H7 (cell line): ENCODE data around the gene AKNA. TPM values are rescaled to one million over a fixed set of nuclear protein-coding genes. Genes with fewer than 3 reads are reported as not detected.

Source experiments
- DNase-seq: peaks from one replicate; pipeline ENCODE4 v3.0.0; 2012
- H3K27me3 ChIP-seq: 2 replicates; pipeline ENCODE4 v1.6.0; 2011; ENCODE audit warnings: mild to moderate bottlenecking, low read length; ENCODE audit not compliant: control insufficient read depth, insufficient read depth
- H3K36me3 ChIP-seq: replicated peaks from 2 replicates; pipeline ENCODE4 v1.5.1; 2011; ENCODE audit warnings: low read length; ENCODE audit not compliant: control insufficient read depth, insufficient read depth
- H3K4me3 ChIP-seq: 2 replicates; pipeline ENCODE4 v1.5.1; 2011; ENCODE audit warnings: low read depth, mild to moderate bottlenecking, control low read depth, low read length, moderate library complexity; ENCODE audit not compliant: insufficient read depth
- total RNA-seq: library from RNA; depleted of rRNA; stranded (reverse); fragments of >200 nt; shearing (Covaris generic); gene quantifications from 2 replicates; pipeline ENCODE4 v1.2.3, GENCODE V29; 2014; rRNA removed

The AKNA gene
- total RNA-seq, 1 experiment from 2014 or later: 17.4 TPM

DNA sequence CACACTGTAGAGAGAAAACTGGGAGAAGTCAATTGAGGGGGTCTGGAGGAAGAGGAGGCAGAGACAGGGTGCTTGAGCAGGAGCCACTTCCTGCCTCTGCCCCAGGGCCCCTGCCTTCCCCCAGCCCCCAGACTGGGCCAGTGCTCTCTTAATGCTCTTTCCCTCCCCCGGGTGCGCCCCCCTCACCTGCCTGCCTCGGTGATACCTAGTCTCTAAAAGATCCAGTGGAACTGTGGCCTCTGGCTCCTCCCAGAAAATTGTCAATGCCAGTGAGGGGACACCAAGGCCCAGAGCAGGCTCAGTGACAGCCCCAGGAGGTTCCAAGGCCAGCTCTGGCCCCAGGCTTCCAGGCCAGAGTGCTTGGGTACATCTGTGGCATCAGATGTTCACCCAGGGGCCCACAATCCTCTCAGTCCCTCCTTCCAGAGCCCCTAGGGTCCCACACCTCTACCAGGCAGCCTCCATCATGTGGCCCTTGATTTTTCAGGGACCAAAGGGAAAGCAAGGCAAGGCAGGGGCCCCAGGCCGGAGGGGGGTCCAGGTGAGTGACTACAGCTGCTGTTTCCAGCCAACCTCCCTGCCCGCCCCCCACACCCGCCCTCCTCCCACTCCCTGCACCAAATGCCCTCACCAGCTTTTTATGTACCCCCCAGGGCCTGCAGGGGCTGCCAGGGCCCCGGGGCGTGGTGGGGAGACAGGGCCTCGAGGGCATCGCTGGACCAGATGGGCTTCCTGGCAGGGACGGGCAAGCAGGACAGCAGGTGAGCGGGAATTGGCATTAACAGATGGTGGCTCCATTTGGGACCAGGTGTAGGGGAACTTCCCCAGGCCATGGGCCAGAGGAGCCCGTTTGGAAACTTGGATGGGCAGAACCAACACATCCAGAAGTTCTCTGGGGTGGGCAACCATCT is 98.0 kb downstream of the AKNA start:
- Histone ChIP-seq H3K36me3 (peaks cover 3% of the 10 kb centered on the region), H3K27me3 (no peaks in the 10 kb centered on the region), H3K4me3 (no peak overlapping the region)
- DNase-seq: no peak

DNA sequence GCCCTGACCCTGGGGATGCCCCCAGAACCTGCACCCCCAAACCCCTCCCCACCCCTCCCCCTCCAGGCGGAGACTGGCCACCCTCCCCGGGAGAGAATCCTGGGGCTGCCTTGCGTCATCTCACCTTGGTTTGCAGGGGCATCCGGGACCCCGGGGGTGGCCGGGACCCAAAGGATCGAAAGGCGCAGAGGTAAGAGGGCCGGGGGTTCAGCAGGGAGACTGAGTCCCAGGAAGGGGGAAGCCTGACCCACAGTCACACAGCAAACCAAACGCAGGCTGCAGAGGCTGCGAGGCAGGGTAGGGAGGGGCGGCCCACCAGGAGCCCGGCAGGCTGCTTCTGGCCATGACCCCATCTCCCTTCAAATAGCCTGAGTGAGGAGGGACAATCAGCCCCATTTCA is 98.7 kb downstream of the AKNA start:
- no peaks in the 10 kb centered on the region for H3K27me3 ChIP-seq
- no peak for DNase-seq
- H3K36me3 ChIP-seq: peaks cover 3% of the 10 kb centered on the region
- no peak overlapping the region for H3K4me3 ChIP-seq

DNA sequence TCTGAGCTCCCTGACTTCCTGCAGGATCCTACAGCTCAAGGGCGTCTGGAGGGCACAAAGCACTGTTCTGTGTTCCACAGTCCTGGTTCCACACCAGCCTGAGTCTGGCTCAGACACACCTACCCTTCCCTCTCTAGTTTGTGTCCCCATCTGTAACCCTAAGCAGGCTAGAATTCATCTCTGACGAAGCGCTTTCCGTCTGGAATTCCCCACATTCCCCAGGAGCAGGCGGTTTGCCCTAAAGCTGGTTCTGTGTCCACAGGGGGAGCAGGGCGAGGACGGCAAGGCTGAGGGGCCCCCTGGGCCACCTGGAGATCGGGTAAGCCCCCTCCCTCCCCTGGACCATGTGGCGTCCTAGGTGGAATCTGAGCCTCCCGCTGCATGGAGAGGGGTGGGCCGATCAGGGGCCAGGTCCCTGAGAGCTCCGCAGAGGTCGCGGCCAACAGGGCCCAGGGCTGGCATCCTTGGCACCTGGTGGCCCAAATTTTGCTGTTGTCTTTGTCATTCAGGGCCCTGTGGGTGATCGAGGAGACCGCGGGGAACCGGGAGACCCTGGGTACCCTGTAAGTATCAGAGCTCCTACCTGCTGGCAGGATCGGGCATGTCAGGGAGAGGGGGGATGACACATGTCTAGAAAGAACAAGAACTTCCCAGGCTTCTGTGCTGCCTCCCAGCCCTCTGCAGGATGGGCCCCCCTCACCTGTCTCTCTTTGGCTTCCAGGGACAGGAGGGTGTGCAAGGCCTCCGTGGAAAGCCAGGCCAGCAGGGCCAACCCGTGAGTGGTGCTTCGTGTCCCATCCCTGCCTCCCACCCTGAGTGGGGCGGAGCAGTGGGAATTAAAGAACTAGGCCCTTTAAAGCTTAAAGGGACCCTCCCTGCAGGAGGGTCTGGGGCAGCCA is 99.3 kb downstream of the AKNA start:
- peak; percentile 89 for DNase-seq
- no peaks in the 10 kb centered on the region for H3K27me3 ChIP-seq
- peaks cover 3% of the 10 kb centered on the region for H3K36me3 ChIP-seq
- no peak overlapping the region for H3K4me3 ChIP-seq

DNA sequence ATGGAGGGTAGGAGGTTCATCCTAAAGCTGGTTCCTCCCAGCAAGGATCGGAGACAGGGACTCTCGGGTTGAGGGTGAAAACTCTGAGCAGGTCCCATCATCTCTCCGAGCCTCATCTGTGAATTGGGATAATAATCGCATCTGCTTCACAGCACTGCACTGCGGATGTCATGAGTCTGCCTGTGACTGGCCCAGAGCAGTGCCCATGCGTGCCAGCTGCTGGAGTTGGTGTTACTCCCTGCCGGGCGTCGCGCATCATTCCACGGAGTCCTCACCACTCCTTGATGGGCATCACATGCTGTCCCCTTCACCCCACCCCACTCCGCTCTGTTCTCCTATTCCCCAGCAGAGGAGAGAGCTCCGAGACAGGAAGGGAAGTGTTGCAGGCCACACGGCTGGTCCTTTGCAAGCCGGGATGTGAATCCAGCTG is 100.0 kb downstream of the AKNA start:
- Histone ChIP-seq H3K36me3 (peaks cover 3% of the 10 kb centered on the region), H3K27me3 (no peaks in the 10 kb centered on the region), H3K4me3 (no peak overlapping the region)
- DNase-seq: no peak

DNA sequence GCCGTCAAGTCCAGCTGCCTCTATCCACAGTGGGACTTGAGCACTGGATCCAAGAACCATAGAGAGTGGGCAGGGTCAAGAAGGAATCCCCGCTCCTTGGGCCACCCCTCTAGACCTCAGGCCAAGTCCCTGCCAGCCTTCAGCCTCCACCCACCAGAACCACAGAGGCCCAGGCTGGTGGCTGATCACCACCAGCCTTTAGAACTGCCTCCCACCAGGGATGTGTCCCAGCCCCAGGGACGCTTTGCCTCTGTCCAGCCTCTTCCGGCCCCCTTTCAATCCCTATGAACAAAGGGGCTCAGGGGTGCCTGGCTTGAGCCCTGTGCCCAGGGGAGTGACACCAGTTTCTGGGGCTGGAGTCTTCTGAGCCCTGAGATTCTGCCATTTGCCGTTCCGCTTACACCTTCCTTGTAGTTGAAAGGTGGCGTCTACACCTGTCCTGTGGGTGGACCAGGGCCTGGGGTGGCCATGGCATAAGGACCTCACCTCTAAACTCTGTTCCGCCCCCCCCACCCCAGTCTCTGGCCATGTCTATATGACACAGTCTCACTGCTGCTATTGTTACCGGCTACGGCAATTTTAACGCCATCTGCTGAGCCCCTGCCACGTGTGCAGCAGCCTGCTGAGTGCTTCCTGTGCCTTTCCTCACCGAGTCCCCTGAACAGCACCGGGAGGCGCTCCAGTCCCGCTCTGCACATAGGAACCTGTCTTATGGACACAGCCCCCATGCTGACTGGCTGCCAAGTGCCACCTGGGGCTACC is 100.6 kb downstream of the AKNA start:
- Histone ChIP-seq H3K36me3 (peaks cover 2% of the 10 kb centered on the region), H3K4me3 (no peak overlapping the region), H3K27me3 (no peaks in the 10 kb centered on the region)
- no peak for DNase-seq

DNA sequence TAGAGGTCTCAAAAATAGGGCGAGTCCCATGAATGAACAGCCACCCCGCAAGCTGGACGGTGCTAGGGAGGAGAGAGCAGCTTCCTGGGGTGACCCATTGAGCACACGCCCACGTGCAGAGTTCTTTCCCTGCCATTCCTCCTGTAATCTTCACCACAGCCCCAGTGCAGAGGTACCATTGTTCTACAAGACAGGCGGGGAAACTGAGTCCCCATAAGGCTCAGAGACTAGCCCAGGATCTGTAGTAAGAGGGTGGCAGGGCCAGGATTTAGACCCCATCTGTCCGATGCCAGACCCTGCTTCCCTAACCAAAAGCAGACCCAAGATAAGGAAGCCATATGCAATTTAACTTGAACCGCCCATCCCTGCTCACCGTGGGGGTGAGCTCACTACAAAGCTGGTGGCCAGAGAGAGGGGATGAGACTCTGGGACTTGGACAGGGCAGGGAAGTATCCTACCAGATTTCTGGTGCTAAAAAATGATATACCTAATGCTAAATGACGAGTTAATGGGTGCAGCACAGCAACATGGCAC is 101.6 kb downstream of the AKNA start:
- no peak for DNase-seq
- Histone ChIP-seq H3K36me3 (no peaks in the 10 kb centered on the region; the same call in 1 of the 2 replicates), H3K27me3 (no peaks in the 10 kb centered on the region), H3K4me3 (no peak overlapping the region)

DNA sequence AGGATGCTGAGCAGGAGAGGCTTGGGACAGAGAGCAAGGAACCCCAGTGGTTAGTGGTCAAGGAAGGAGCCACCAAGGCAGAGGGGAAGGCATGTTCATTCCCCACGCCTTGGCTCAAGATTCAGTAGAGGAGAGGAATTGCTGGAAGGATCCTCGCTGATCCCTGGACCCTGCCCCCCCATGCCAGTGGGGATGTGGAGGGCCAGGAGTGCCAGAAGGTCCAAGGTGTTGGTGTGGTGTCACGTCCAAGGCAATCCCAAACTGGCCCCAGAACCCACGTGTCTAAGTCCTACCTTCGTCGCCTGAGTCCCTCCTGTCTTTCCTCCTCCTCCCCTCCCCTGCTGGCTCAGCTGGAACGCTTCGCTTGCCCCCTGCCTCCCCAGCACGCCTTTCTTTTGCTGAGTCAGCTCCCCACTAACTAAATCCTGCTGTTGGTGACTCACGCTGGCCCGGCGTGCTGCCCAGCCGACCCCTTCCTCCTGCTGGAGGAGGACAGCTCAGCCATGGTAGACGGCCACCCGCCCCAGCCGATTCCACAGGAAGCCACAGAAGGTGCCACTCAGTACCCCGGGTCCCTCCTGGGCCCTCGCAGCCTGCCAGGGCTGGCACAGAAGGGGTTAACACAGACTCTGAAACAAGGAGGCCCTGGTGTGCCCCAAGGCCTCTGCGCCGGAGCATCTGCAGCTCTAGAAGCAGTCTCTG is 102.5 kb downstream of the AKNA start:
- DNase-seq: peak; percentile 74
- H3K36me3 ChIP-seq: no peaks in the 10 kb centered on the region; the same call in 1 of the 2 replicates
- H3K4me3 ChIP-seq: no peak overlapping the region
- no peaks in the 10 kb centered on the region for H3K27me3 ChIP-seq

DNA sequence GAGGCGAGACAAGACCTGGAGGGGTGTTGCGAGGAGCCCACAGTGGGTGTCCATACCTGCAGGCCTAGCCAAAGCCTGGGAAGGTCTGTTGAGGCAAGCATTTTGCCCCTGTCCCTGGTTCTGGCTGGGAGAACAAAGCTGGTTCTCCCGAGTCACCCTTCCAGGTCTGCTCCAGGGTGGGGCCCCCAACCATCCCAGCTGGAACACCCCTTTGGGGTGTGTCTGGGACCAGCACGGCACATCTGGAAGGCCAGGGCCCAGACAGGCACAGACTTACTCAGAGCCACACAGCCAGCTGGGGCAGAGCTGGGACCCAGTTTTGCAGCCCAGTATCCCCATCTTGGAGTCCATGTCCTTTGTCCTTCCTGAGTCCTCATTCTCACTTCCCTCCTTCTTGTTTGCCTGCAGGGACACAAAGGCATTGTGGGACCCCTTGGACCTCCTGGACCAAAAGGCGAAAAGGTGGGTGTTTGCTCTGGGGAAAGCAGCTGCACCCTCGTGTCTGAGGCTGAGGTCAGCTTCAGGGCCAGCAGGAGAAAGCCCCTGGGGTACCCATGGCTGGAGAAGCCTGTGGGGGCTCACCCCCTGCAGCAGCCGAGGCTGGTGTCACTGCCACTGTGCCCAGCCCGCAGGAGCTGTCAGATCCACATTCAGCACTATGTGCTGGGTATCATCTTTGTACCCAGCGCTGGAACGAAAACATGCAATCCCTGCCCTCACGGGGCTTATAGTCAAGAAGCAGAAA is 103.3 kb downstream of the AKNA start:
- no peak for DNase-seq
- H3K4me3 ChIP-seq: no peak overlapping the region
- H3K36me3 ChIP-seq: no peaks in the 10 kb centered on the region; the same call in 1 of the 2 replicates
- no peaks in the 10 kb centered on the region for H3K27me3 ChIP-seq

Other genes with a start within 250 kb of the AKNA start
- 10.5 and 10.8 TPM in 2 replicates for gene COL27A1, start 232.4 kb downstream of the AKNA start, total RNA-seq
- not detected in 2 replicates for gene ORM1, start 64.9 kb downstream of the AKNA start, total RNA-seq
- 1.2 and 2.2 TPM in 2 replicates for gene ORM2, start 58.1 kb downstream of the AKNA start, total RNA-seq
- 4.4 and 10.6 TPM in 2 replicates for gene WHRN, start 117.5 kb upstream of the AKNA start, total RNA-seq
- gene ATP6V1G1, start 199.8 kb upstream of the AKNA start, total RNA-seq: 152 and 158 TPM in 2 replicates
- gene TMEM268, start 223.3 kb upstream of the AKNA start, total RNA-seq: 7.2 and 9.0 TPM in 2 replicates